Measurements from ENCODE around the gene KASH5.
"Not testable (repeated sequence)": the region's sequence is repeated elsewhere in the genome, so short reads cannot be mapped to it uniquely, and the experiment has no call there.

The KASH5 gene

GRCh38 chr19:49362048-49362928, 25.8 kb upstream of the KASH5 start, which contains the start of gene TEAD2:
Gene TEAD2 (minus strand): TSS chr19:49362416. CDS start chr19:49360075, 2,341 bp downstream.
- DNase-seq, result no peak

GRCh38 chr19:49362929-49363267, 25.2 kb upstream of the KASH5 start:
- DNase-seq, result no peak

GRCh38 chr19:49363268-49364082, 24.6 kb upstream of the KASH5 start, which contains the start of gene DKKL1:
Gene DKKL1 (plus strand): TSS chr19:49363877. CDS start chr19:49363999, 122 bp downstream.
- peak; percentile 43 to 62 for DNase-seq

- no peak for DNase-seq
These were observed 23.8 kb upstream of the KASH5 start for GRCh38 chr19:49364083-49364737.

- DNase-seq, result no peak
These were observed 21.9 kb upstream of the KASH5 start for GRCh38 chr19:49366110-49366509.

- no peak for DNase-seq
These were observed 19.2 kb upstream of the KASH5 start for GRCh38 chr19:49368711-49369358.

- no peak for DNase-seq
These were observed 16.9 kb upstream of the KASH5 start for GRCh38 chr19:49371184-49371583.

GRCh38 chr19:49373174-49373573, 14.9 kb upstream of the KASH5 start:
- DNase-seq, result not testable (repeated sequence)

GRCh38 chr19:49374665-49375434, 13.2 kb upstream of the KASH5 start:
- DNase-seq, result no peak

GRCh38 chr19:49378512-49378911, 9.5 kb upstream of the KASH5 start:
- DNase-seq, result no peak

- DNase-seq, result no peak
These were observed 7.7 kb upstream of the KASH5 start for GRCh38 chr19:49380391-49380790.

- no peak for DNase-seq
These were observed 5.4 kb upstream of the KASH5 start for GRCh38 chr19:49382639-49383038.

- DNase-seq, result no peak
These were observed 4.5 kb upstream of the KASH5 start for GRCh38 chr19:49383599-49383998.

GRCh38 chr19:49389406-49389805, 1.4 kb downstream of the KASH5 start:
- no peak for DNase-seq

GRCh38 chr19:49390131-49390928, 2.3 kb downstream of the KASH5 start:
- DNase-seq, result no peak

GRCh38 chr19:49390929-49391359, 2.9 kb downstream of the KASH5 start:
- no peak for DNase-seq

- DNase-seq, result peak; percentile 61 to 82
These were observed 3.7 kb downstream of the KASH5 start for GRCh38 chr19:49391581-49392399.

- no peak for DNase-seq
These were observed 5.8 kb downstream of the KASH5 start for GRCh38 chr19:49393881-49394280.

GRCh38 chr19:49395581-49396407, 7.7 kb downstream of the KASH5 start:
- DNase-seq, result no peak

All from NCI-H187 (cell line).